Measurements from ENCODE around the gene NR2F2.

- TF ChIP-seq EP300 (IDR thresholded peaks at IDR 0.05) = no peak
- TF ChIP-seq POLR2A (IDR thresholded peaks at IDR 0.05) = peak in 1 of 4 donors; percentile 18
These were observed 15.3 kb downstream of the NR2F2 start for GRCh38 chr15:96345560-96346399.
